GM23338 (cell line): ENCODE results near the gene MYO18B. TPM values are rescaled to one million over a fixed set of nuclear protein-coding genes. Genes with fewer than 3 reads are reported as not detected.

Experiments
- ATAC-seq: fragments of 200-7000 bp; cut with Tn5 transposase; 3 replicates; pipeline ENCODE4 v1.9.1; 2020
- DNase-seq: peaks from one replicate; pipeline ENCODE4 v3.0.0-alpha.2; 2015; ENCODE audit warnings: low spot score
- H2AFZ ChIP-seq: fragments of 200-600 bp; sonication (generic); 2 replicates; pipeline ENCODE4 v1.8.0; 2016; ENCODE audit warnings: antibody characterized with exemption, mild to moderate bottlenecking, moderate library complexity
- H3F3A ChIP-seq: fragments of 200-600 bp; sonication (generic); replicated peaks from 2 replicates; pipeline ENCODE4 v1.8.0; 2017; ENCODE audit warnings: antibody characterized with exemption, mixed run types, low read depth
- H3K27ac ChIP-seq: fragments of 200-600 bp; sonication (generic); 2 replicates; pipeline ENCODE4 v1.6.1; 2016; ENCODE audit warnings: low read depth
- H3K27me3 ChIP-seq: fragments of 200-600 bp; sonication (generic); 2 replicates; pipeline ENCODE4 v1.8.0; 2016; ENCODE audit warnings: mild to moderate bottlenecking, mixed run types, moderate library complexity; ENCODE audit not compliant: insufficient read depth
- H3K36me3 ChIP-seq: fragments of 200-600 bp; sonication (generic); 2 replicates; pipeline ENCODE4 v1.8.0; 2016; ENCODE audit warnings: mild to moderate bottlenecking; ENCODE audit not compliant: insufficient read depth
- H3K4me1 ChIP-seq: fragments of 200-600 bp; sonication (generic); 2 replicates; pipeline ENCODE4 v1.8.0; 2016; ENCODE audit warnings: mild to moderate bottlenecking, moderate library complexity; ENCODE audit not compliant: insufficient read depth
- H3K4me2 ChIP-seq: fragments of 200-600 bp; sonication (generic); 2 replicates; pipeline ENCODE4 v1.7.1; 2017; ENCODE audit warnings: mixed run types
- H3K4me3 ChIP-seq: fragments of 200-600 bp; sonication (generic); 2 replicates; pipeline ENCODE4 v1.6.1; 2016; ENCODE audit warnings: mixed run types
- H3K79me2 ChIP-seq: fragments of 200-600 bp; sonication (generic); replicated peaks from 2 replicates; pipeline ENCODE4 v1.8.0; 2017; ENCODE audit warnings: mild to moderate bottlenecking; ENCODE audit not compliant: insufficient read depth
- H3K9me2 ChIP-seq: fragments of 200-600 bp; sonication (generic); 2 replicates; pipeline ENCODE4 v1.8.0; 2017; ENCODE audit not compliant: insufficient read depth
- H4K20me1 ChIP-seq: fragments of 200-600 bp; sonication (generic); replicated peaks from 2 replicates; pipeline ENCODE4 v1.8.0; 2017; ENCODE audit warnings: mild to moderate bottlenecking; ENCODE audit not compliant: insufficient read depth
- H3K27ac Mint-ChIP-seq: 2 replicates; pipeline ENCODE4 v1.8.0; 2020; ENCODE audit warnings: inconsistent platforms, mild to moderate bottlenecking, moderate library complexity, mixed read lengths
- H3K27me3 Mint-ChIP-seq: 3 replicates; pipeline ENCODE4 v1.8.0; 2022; ENCODE audit warnings: low read depth, mild to moderate bottlenecking, moderate library complexity, mixed read lengths, inconsistent platforms; ENCODE audit not compliant: insufficient read depth, poor library complexity
- H3K36me3 Mint-ChIP-seq: 3 replicates; pipeline ENCODE4 v1.8.0; 2021; ENCODE audit warnings: low read depth, mild to moderate bottlenecking, inconsistent platforms, moderate library complexity, mixed read lengths
- H3K4me1 Mint-ChIP-seq: 3 replicates; pipeline ENCODE4 v1.8.0; 2020; ENCODE audit warnings: mild to moderate bottlenecking, inconsistent platforms, mixed read lengths
- H3K4me3 Mint-ChIP-seq: 3 replicates; pipeline ENCODE4 v1.8.0; 2021; ENCODE audit warnings: moderate library complexity, mild to moderate bottlenecking, inconsistent platforms, mixed read lengths
- H3K9me3 Mint-ChIP-seq: 3 replicates; pipeline ENCODE4 v1.8.0; 2020; ENCODE audit warnings: moderate library complexity, mild to moderate bottlenecking, inconsistent platforms, mixed read lengths
- CREB1 ChIP-seq: fragments of 250-450 bp; sonication (Bioruptor Pico); IDR thresholded peaks from 2 replicates; pipeline ENCODE4 v1.5.0; 2020; ENCODE audit warnings: low read depth, mild to moderate bottlenecking, moderate library complexity
- CTCF ChIP-seq, 2 experiments: fragments of 200-600 bp in 1 of 2; sonication (generic) in 1 of 2; conservative IDR thresholded peaks; 2 replicates each; pipeline versions ENCODE4 v1.5.1 to v1.6.1; 2016 to 2017; ENCODE audit warnings: antibody characterized with exemption in 2 of 2, low read depth in 2 of 2, mild to moderate bottlenecking in 2 of 2, moderate library complexity in 1 of 2
- ETS1 ChIP-seq: IDR thresholded peaks from 2 replicates; pipeline ENCODE4 v1.6.1; 2016; ENCODE audit warnings: antibody characterized with exemption
- EZH2 ChIP-seq: fragments of 200-600 bp; sonication (generic); IDR thresholded peaks from one replicate; pipeline ENCODE4 v1.8.0; 2017; ENCODE audit warnings: antibody characterized with exemption, mild to moderate bottlenecking, low read depth; ENCODE audit not compliant: unreplicated experiment
- EZH2phosphoT487 ChIP-seq: fragments of 200-600 bp; sonication (generic); IDR thresholded peaks from one replicate; pipeline ENCODE4 v1.8.1; 2018; ENCODE audit warnings: antibody characterized with exemption; ENCODE audit not compliant: unreplicated experiment
- JUNB ChIP-seq: IDR thresholded peaks from one replicate; pipeline ENCODE4 v1.6.1; 2016; ENCODE audit warnings: antibody characterized with exemption; ENCODE audit not compliant: unreplicated experiment
- NANOG ChIP-seq: IDR thresholded peaks from 2 replicates; pipeline ENCODE4 v1.6.1; 2016; ENCODE audit warnings: antibody characterized with exemption, borderline replicate concordance
- POLR2AphosphoS5 ChIP-seq: IDR thresholded peaks from 2 replicates; pipeline ENCODE4 v1.6.1; 2016; ENCODE audit warnings: antibody characterized with exemption, low read depth
- REST ChIP-seq: IDR thresholded peaks from one replicate; pipeline ENCODE4 v1.6.1; 2018; ENCODE audit warnings: antibody characterized with exemption; ENCODE audit not compliant: unreplicated experiment
- STAT1 ChIP-seq: IDR thresholded peaks from one replicate; pipeline ENCODE4 v1.6.1; 2016; ENCODE audit warnings: antibody characterized with exemption; ENCODE audit not compliant: unreplicated experiment
- ZNF114 ChIP-seq: fragments of 250-450 bp; sonication (Bioruptor Pico); IDR thresholded peaks from 2 replicates; pipeline ENCODE4 v1.5.0; 2020; ENCODE audit warnings: mild to moderate bottlenecking, moderate library complexity
- ZNF331 ChIP-seq: fragments of 250-450 bp; sonication (Bioruptor Pico); IDR thresholded peaks from 2 replicates; pipeline ENCODE4 v1.5.0; 2020; ENCODE audit warnings: low read depth, mild to moderate bottlenecking, moderate library complexity
- ZNF462 ChIP-seq: fragments of 250-450 bp; sonication (Bioruptor Pico); IDR thresholded peaks from 2 replicates; pipeline ENCODE4 v1.5.0; 2020; ENCODE audit warnings: mild to moderate bottlenecking, moderate library complexity
- polyA plus RNA-seq: library from polyadenylated mRNA; unstranded; fragments of >200 nt; fragmentation: Nextera tagmentation; extraction: Ambion mirVana; gene quantifications from 2 replicates; pipeline ENCODE4 v1.2.1, GENCODE V29; 2016
- total RNA-seq: library from RNA; depleted of rRNA; stranded (reverse); fragments of >200 nt; shearing (Covaris generic); gene quantifications from 2 replicates; pipeline ENCODE4 v1.2.3, GENCODE V29; 2014

Gene MYO18B
- total and polyA plus RNA-seq, 2 experiments from 2014 or later: 0.36 to 0.45 TPM

GRCh38 chr22:25938151-25938550 is 196.2 kb downstream of the MYO18B start:
- H3K9me3 Mint-ChIP-seq: peaks cover 7% of the 10 kb centered on the region; the same call in 1 of the 3 replicates
- DNase-seq (no peak), ATAC-seq (no peak)
- H3K27me3 Mint-ChIP-seq: peaks cover 22% of the 10 kb centered on the region
- Histone ChIP-seq H4K20me1 (no peaks in the 10 kb centered on the region), H3K4me3 (no peak overlapping the region), H3K27ac (no peak overlapping the region), H3K79me2 (no peaks in the 10 kb centered on the region), H2AFZ (no peak overlapping the region), H3F3A (no peaks in the 10 kb centered on the region), H3K27me3 (peaks cover 5% of the 10 kb centered on the region), H3K4me2 (no peak overlapping the region), H3K9me2 (peaks cover 5% of the 10 kb centered on the region; the same call in 1 of the 2 replicates), H3K36me3 (no peaks in the 10 kb centered on the region; the same call in 1 of the 2 replicates), H3K4me1 (peaks cover 40% of the 10 kb centered on the region)
- TF ChIP-seq REST: no peak
- no peak for TF ChIP-seq POLR2AphosphoS5
- TF ChIP-seq ZNF462: no peak
- TF ChIP-seq EZH2: no peak
- no peak for TF ChIP-seq NANOG
- TF ChIP-seq JUNB: no peak
- TF ChIP-seq ZNF331 (CRISPR knock-in tag): no peak
- no peak for TF ChIP-seq ETS1
- TF ChIP-seq STAT1: no peak
- TF ChIP-seq EZH2phosphoT487: no peak
- TF ChIP-seq CTCF (conservative IDR thresholded peaks at IDR 0.05; ENCODE audit: low read depth in 2 of 2): no peak
- no peak for TF ChIP-seq ZNF114 (CRISPR knock-in tag)
- no peak for TF ChIP-seq CREB1 (CRISPR knock-in tag)
- H3K4me1 Mint-ChIP-seq: peaks cover 61% of the 10 kb centered on the region
- H3K27ac Mint-ChIP-seq: no peak overlapping the region
- H3K4me3 Mint-ChIP-seq: no peak overlapping the region
- peaks cover 9% of the 10 kb centered on the region; the same call in 2 of the 3 replicates for H3K36me3 Mint-ChIP-seq
